ENCODE results near the gene ABCB1. TPM values are rescaled to one million over a fixed set of nuclear protein-coding genes. Genes with fewer than 3 reads are reported as not detected.

The ABCB1 gene
- total RNA-seq, 1 donor from 2014 or later = 4.1 TPM

DNA sequence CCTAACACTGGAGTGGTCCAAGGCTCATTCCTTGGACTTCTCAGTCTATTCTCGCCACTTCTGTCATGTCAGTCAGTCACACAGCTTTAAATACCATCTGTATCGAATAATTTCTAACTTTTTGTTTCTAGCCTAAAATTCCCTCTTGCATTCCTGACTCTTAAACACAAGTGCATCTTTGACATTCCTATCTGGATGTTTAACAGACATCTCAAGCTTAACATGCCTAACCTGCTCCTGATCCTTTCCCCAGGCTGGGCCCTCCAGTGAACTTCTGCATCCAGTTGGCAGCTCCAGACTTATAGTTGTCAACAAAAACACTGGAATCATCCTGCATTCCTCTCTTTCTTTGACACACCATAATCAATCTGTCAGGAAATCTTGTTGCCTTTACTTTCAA is 120.7 kb downstream of the ABCB1 start:
- Mint-ChIP-seq H3K9me3 (no peaks in the 10 kb centered on the region), H3K36me3 (ENCODE audit: low read depth) (peaks cover 3% of the 10 kb centered on the region), H3K4me1 (peaks cover 18% of the 10 kb centered on the region), H3K4me3 (no peak overlapping the region), H3K27me3 (no peaks in the 10 kb centered on the region), H3K27ac (no peak overlapping the region)
- ATAC-seq (ENCODE audit: low read depth) (no peak), DNase-seq (no peak)
- CTCF ChIA-PET = interaction anchor here (1.2 kb wide), 1 partner anchor 25 kb away, joined by 3 read pairs; no protein-coding TSS in a partner anchor
- TF ChIP-seq, protein P1, sequence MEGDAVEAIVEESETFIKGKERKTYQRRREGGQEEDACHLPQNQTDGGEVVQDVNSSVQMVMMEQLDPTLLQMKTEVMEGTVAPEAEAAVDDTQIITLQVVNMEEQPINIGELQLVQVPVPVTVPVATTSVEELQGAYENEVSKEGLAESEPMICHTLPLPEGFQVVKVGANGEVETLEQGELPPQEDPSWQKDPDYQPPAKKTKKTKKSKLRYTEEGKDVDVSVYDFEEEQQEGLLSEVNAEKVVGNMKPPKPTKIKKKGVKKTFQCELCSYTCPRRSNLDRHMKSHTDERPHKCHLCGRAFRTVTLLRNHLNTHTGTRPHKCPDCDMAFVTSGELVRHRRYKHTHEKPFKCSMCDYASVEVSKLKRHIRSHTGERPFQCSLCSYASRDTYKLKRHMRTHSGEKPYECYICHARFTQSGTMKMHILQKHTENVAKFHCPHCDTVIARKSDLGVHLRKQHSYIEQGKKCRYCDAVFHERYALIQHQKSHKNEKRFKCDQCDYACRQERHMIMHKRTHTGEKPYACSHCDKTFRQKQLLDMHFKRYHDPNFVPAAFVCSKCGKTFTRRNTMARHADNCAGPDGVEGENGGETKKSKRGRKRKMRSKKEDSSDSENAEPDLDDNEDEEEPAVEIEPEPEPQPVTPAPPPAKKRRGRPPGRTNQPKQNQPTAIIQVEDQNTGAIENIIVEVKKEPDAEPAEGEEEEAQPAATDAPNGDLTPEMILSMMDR (IDR thresholded peaks at IDR 0.05) = no peak
- intact Hi-C loops (cut with micrococcal nuclease) = loop anchor here (5.0 kb wide), 1 partner anchor 82 kb away; no protein-coding TSS in a partner anchor
- POLR2A ChIA-PET = interaction anchor here (0.5 kb wide), 1 partner anchor 157 kb away, joined by 3 read pairs; no protein-coding TSS in a partner anchor

DNA sequence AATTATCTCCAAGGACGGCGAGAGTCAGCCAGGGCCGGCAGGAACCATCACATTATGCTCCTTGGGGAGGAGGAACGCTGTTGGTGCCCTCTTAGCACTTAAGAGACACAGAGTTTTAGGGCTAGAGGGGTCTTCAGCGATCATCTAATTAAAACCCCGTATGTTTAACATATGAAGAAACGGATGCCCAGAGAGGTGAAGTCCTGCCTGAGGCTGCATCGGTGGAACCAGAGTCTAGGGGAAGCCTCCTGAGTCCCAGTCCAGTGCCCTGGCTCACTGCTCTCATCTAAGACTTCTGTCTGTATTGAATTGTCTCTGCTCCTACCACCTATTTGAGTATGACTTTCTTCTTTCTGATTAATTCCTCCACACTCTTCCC is 124.5 kb downstream of the ABCB1 start:
- TF ChIP-seq, protein P1 (IDR thresholded peaks at IDR 0.05) = no peak
- ATAC-seq (ENCODE audit: low read depth) (no peak), DNase-seq (no peak)
- Mint-ChIP-seq H3K27ac (peak overlapping the region; percentile 91), H3K27me3 (no peaks in the 10 kb centered on the region), H3K36me3 (ENCODE audit: low read depth) (peaks cover 9% of the 10 kb centered on the region), H3K4me3 (peak overlapping the region; percentile 84), H3K4me1 (peaks cover 37% of the 10 kb centered on the region), H3K9me3 (no peaks in the 10 kb centered on the region)
- ChIA-PET POLR2A (interaction anchor here (1.0 kb wide), 1 partner anchor 153 kb away, joined by 3 read pairs; no protein-coding TSS in a partner anchor), CTCF (no interaction called here)
- intact Hi-C loops (cut with micrococcal nuclease) = loop anchor here (1.0 to 5.0 kb wide), 3 partner anchors 19 to 86 kb away; no protein-coding TSS in a partner anchor

DNA sequence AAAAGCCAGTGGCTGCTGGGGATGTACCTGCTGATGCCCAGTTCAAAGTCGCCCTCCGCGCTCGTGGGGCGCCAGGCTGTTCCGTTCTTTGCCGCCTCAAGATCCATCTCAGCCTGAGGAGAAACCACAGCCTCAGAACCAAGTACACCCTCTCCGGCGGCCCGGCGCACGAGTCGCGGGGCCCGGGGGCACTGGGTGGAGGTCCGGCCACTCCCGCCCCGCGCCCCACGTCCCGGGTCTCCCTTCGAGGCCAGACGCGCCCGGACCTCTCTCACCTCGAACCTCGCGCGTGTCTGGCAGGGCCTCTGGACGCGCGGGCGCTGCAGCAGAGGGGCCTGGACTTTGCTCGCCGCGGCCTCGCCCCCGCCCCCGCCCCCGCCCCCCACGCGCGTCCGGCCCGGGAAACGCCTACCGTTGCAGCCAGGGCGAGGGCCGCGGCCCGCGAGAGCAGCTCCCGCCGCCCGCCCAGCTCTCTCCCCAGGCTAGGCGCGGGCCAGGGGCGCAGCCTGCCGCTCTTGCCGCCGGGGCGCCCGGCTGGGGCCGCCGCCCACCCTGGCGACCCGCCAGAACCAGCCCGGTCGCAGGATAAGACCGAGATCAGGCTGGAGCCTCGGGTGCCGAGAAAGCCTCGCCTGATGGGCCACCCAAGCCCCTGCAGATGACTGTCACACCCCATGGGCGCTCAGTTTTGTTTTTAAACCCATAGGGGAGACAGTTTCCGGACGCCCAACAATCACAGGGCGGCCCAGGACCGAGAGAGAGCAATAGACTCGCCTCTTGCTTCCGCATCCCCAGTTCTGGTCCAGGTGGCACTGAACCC is 125.1 kb downstream of the ABCB1 start, which contains the start of gene ABCB4:
TSS of gene ABCB4 (minus strand) at position 322 of the 820 bp plus-strand sequence. CDS start at position 107, 215 bp downstream.
- H3K27me3 Mint-ChIP-seq = no peaks in the 10 kb centered on the region
- intact Hi-C loops (cut with micrococcal nuclease) = loop anchor here (1.0 to 5.0 kb wide), 7 partner anchors 19 to 743 kb away; partner anchors contain the start of gene ELAPOR2
- DNase-seq (peak; percentile 50), ATAC-seq (ENCODE audit: low read depth) (peak; percentile 25)
- ChIA-PET POLR2A (interaction anchor here (1.0 kb wide), 1 partner anchor 154 kb away, joined by 3 read pairs; no protein-coding TSS in a partner anchor), CTCF (no interaction called here)
- H3K9me3 Mint-ChIP-seq = no peaks in the 10 kb centered on the region
- TF ChIP-seq, protein P1 (IDR thresholded peaks at IDR 0.05) = no peak
- H3K4me1 Mint-ChIP-seq = peaks cover 37% of the 10 kb centered on the region
- peaks cover 13% of the 10 kb centered on the region for H3K36me3 Mint-ChIP-seq (ENCODE audit: low read depth)
- peak within 1 kb of the TSS; percentile 89 for H3K4me3 Mint-ChIP-seq
- peak within 1 kb of the TSS; percentile 96 for H3K27ac Mint-ChIP-seq

DNA sequence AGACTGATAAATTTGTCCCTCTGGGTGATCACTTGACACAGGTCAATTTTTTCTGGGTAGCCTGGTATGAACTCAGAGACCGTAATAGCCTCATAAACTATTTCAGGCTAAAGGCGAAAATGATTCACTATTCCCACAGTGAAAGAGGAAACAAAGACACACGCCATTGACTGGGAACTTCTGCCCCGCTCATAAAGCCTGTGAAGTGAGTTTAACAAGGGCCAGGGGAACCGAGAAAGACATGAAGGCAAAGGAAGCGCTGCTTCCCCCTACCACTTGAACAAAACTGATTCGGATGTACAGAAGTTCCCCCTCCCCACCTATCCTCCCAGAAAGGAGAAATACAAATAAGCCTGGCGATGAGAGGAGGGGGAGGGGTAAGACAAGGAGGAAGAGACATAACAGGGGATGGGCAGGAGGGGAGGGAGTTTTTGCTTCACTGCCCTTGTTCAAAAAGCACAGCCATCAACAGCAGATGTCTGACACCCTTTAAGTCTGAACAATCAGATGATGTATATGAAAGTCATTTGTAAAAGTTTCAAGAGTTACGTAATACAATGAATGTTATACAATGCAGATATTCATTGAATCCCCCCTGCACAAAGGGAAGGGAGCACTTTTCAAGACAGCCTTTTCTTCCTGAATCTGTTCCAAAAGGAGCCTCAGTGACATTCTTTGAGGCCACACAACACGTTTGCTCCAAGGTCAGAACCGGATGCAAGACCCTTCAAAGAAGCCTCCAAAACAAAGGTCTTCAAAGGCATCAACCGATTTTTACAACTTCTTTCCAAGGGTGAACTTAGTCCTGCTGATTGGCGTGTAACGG is 125.9 kb downstream of the ABCB1 start:
- Mint-ChIP-seq H3K27ac (peak overlapping the region; percentile 96), H3K36me3 (ENCODE audit: low read depth) (peaks cover 15% of the 10 kb centered on the region), H3K4me3 (peak overlapping the region; percentile 89), H3K9me3 (no peaks in the 10 kb centered on the region), H3K27me3 (no peaks in the 10 kb centered on the region), H3K4me1 (peaks cover 44% of the 10 kb centered on the region)
- ChIA-PET POLR2A (interaction anchor here (1.0 to 1.4 kb wide), 4 partner anchors 8 to 258 kb away, joined by 3 to 6 read pairs (median 3); partner anchors contain the start of gene TMEM243), CTCF (interaction anchor here (1.0 kb wide), 1 partner anchor 32 kb away, joined by 3 read pairs; no protein-coding TSS in a partner anchor)
- TF ChIP-seq, protein P1 (IDR thresholded peaks at IDR 0.05) = no peak
- peak; percentile 37 for DNase-seq
- peak; percentile 76 for ATAC-seq (ENCODE audit: low read depth)
- intact Hi-C loops (cut with micrococcal nuclease) = loop anchor here (1.0 to 5.0 kb wide), 12 partner anchors 28 to 744 kb away; partner anchors contain the start of genes ABCB1, CROT, DBF4 and DMTF1
